CD4-positive, alpha-beta T cell treated with Interleukin-17A for 1 hour (primary cell): ENCODE data around the gene HTRA1.

ENCODE experiments used
- DNase-seq: peaks from one replicate; pipeline ENCODE4 v3.0.0-alpha.2; 2020

HTRA1 gene

GRCh38 chr10:122475100-122475499, 13.7 kb downstream of the HTRA1 start:
- DNase-seq, result no peak

GRCh38 chr10:122475591-122476332, 14.4 kb downstream of the HTRA1 start:
- DNase-seq, result no peak

- DNase-seq, result no peak
Measured at GRCh38 chr10:122476333-122476695, 15.0 kb downstream of the HTRA1 start.

- DNase-seq, result no peak
Measured at GRCh38 chr10:122477436-122477835, 16.1 kb downstream of the HTRA1 start.

DNA sequence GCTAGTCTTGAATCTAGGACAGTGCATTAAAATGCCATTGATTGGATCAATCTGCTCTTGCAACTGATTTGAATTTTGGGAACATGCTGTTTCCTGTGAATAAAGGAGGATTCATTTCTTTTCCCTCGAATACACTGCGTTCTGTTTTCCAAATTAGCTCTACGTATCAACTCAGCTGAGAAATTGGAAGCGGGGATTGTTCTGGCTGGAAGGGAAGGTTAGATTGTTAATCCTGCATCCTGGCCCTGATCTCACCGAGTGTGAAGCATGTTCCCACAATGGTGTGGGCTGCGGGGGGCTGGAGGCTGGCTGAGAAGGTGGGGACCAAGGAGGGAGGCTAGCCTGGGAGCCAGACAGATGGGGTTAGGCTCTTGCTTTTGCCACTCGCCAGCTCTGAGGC, 17.6 kb downstream of the HTRA1 start:
- no peak for DNase-seq

DNA sequence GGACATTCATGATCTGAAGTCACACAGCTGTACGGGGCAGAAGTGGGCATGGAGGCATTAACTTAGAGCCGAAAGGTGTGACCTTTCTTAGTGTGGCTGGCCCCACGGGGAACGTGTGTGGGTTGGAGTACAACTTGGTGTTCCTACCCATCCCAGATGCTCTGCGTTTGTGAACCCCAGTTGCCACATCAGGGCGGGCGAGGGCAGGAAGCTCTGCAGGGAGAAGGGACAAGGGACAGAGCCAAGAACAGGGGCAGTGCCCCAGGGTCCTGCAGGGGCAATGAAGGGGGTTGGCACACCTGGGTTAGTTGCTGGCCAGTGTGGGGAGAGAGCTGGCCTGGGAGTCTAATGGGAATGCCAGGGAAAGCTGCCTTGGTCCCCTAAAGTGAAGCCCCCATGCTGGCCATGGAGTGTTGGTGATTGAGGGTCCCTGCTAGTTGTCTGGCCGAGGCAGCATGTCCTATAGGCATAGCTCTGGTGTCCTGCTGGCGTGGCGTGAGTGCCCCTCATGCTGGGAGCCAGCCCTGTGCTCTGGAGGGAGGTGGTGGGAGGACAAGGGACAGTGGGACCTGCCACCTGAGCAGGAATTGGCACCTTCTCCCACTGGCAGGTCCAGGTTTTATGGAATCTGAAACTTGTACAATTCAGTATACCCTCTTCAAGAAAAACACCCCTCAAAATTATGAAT, 18.9 kb downstream of the HTRA1 start:
- DNase-seq, result no peak

GRCh38 chr10:122481296-122482056, 20.1 kb downstream of the HTRA1 start:
- no peak for DNase-seq

- no peak for DNase-seq
Measured at GRCh38 chr10:122484276-122485060, 23.1 kb downstream of the HTRA1 start.

GRCh38 chr10:122485670-122486069, 24.3 kb downstream of the HTRA1 start:
- no peak for DNase-seq

DNA sequence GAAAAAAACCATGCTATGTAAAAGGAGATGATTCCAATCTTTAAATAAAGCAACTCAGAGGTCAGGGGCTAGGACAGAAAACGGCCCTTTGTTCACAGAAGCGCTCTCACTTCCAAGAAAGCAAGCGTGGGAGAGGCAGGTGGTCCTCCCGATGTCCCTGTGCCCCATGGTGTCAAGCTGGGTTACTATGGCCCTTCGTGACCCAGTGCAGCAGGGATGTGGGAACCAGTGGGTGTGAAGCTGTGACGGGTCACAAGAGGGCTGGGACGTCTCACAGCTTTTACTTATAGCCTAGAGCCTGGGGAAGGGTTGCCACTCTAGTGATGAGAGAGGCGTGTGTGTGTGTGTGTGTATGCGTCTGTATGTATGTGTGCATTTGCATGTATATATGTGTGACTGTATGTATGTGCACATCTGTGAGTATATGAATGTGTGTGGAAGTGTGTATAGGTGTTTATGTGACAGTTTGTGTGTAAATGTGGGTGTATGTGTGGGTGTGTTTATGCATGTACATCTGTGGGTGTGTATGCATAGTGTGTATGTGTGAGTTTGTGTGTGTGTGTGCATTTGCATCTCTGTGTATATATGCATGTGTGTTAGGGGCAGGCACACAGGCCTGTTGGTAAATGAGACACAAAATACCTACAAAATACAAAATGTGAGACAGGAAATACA, 25.2 kb downstream of the HTRA1 start:
- DNase-seq, result no peak

DNA sequence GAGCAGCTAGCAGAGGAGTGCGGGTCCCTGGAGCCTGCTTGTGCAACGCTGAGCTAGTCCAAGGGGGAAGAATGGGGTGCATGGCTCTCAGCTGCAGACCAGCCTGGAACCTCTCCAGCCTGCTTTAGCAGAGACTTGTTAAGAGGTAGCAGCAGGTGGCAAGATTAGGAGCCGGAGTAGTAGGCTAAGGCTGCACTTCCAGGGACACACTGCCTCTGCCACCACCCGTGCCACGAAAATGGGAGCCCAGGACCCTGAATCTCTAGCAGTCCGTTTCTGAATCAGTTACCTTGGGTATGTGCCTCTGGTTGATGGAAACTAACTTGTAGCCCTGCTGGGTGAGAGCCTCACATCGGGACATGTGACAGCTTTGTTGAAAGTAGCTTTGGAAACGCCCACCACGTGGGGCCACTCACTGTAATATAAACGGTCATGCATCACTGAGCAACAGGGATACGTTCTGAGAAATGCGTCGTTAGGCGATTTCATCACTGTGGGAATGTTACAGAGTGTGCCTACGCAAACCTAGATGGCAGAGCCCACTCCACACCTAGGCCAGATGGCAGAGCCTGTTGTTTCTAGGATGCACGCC, 25.9 kb downstream of the HTRA1 start:
- DNase-seq, result no peak

GRCh38 chr10:122490268-122490667, 28.9 kb downstream of the HTRA1 start:
- DNase-seq, result no peak

DNA sequence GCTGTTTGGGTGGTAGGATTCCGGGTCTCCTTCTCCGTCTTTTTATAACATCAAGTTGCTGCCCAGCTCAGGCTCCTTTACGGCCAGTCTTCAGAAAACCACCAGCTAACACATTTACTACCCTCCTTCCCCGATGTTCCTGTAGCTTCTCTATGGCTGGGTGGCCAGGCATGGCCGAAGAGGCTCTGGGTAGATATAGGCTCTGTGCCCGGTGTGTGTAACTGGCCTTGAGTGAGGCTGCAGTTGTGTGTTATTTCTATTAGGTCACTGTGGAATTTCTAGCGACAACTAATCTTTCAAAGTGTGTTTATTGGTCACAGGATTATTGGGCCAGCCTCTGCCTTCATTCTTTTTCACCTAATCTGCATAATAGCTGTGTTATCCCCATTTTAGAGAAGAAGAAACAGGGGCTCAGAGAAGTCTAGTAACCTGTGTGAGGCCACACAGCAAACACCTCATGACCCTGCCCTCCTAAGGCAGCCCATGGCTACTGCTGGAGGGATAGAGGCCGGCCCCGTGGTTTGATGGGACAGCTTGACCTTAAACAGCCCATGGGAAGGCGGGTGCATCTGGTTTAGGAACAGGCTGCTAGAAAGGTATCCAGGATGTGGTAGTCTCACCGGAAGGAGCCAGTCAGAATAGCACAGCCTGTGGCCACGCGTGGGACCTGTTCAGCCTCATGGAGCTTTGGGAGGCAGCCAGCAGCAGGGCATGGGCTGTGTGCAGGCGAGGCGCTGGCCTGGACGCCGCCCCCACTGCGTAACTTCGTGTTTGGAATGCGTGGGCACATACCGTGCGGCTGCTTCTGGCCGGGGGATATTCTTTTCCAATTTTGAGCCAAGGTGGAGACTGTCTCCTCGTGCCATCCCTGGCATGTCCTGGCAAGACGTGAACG, 29.7 kb downstream of the HTRA1 start:
- peak; percentile 35 for DNase-seq

DNA sequence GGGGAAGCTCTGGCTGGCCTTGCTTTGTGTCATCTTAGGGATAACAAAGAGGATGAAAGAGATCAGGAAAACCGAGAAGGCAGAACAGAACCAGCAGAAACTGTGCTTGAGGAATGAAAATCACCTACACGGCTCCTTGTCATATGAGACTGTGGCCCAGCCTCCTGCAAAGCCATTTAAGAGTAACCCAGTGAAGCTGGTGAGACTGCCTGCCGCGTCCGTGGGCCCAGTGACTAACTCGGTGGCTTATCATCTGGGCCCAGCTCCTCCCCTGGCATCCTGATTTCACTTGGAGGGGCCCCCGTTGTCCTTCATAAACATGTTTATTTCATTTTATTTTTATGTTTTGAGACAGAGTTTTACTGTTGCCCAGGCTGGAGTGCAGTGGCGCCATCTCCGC, 30.7 kb downstream of the HTRA1 start:
- no peak for DNase-seq

DNA sequence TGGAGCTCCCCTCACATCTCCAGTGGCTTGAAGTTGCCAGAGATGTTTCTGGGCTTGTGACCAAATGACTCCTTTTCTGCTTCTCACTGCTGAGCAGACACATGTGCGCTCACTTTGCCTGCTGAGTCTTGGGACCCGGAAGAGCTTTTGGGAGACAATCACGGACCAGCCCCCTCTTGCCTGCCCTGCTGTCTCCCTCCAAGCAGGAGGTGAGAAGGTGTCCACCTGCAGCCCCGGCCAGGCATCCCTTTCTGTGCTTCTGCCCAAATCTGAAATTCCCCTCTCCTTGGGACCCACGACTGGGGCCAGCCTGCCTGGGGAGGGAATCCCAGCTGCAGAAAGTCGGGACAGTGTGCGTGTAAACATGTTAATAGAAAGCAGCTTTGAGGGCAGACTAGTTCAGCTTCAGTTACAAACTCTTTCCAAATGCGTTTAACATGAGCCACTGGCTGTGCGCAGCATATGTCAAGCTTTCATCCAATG, 31.7 kb downstream of the HTRA1 start:
- DNase-seq, result no peak

DNA sequence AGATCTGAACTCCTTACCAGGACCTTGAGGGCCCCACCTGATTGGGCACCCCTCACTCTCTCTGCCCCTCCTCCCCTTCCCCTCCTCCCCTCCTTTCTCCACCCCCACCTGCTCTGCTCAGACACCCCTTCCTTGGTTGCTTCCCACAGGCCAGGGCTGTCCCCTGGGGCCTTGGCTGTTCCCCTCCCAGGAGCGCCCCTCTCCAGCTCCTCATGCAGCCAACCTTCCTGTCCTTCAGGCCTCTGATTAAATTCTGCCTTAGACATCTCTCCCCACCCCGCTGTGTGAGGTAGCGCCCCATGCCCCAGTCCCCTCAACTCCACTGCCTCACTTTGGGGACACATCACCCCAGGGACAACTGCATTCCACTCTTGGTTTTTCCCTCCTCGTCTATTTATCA, 32.4 kb downstream of the HTRA1 start:
- DNase-seq, result no peak

DNA sequence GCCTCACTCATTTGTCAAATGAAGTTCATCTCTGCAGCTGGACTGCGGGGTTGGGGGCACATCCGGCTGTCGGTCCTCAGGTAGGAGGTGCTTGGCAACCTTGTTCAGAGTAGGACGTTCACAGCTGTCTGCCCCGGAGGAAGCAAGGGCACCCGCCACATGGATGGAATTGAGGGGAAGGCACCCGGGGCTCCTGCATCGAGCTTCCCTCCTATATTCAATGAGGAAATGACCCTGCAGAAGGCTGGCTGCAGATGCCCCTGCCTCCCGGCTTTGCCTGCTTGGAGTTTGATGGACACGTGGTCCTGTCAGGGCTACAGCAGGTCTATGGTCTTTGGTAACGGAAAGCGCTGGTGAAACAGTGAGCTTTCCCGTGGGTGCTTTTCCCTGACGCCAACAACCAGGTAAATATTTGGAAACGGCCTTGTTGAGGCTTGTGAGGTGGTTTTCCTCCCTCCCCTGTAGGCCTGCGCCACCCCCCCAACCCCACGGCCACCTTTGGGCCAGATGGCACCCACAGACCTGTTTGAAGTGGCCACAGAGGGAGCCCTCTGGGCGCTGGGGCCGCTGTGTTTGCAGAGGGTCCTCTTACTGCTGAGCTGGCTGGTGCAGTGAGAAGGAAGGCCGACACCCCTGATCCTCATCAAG, 32.9 kb downstream of the HTRA1 start:
- DNase-seq, result no peak

- DNase-seq, result no peak
Measured at GRCh38 chr10:122494833-122495232, 33.5 kb downstream of the HTRA1 start.

DNA sequence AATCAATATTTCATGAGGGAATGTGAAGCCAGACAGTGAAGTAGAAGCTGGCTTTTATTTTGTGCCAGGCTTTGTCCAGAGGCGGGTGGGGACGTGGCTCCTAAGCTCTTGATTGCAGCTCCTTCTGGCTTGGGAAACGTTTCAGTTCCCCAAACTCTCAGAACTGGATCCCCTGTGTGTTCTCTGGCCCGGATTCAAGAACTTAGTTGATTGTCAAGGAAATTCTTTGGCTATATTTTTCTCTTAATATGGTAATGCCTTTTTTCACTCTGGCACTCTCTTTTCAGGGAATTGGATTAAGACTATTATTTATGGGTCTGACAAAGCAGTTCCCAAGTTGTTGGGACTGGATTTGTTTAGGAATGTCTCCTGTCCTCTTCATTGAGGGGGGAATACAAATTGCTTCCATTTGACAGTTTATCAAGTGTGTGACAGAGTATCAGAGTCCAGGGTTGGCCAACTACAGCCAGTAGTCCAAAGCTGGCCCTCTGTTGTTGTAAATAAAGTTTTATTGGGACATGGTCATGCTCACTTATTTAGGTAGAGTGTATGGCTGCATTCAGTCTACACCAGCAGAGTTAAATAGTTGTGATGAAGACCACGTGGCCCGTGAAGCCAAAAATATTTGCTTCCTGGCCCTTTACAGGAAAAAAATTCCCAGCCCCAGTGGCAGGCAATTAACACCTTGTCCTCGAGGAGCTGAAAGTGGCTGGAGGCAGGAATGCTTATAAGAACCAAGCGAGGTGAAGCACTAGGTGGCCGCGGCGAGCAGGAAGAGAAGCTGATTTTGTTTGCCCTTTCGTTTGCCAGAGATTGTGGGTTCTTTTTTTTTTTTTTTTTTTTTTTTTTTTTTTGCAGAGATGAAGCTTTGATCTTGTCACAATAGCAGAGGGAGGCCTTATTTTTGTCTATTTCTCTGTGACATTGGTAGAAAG, 34.3 kb downstream of the HTRA1 start:
- peak; percentile 20 for DNase-seq
